Testis (tissue), 5 donors: Measurements from ENCODE around the gene TLK1. TPM values are rescaled to one million over a fixed set of nuclear protein-coding genes. Genes with fewer than 3 reads are reported as not detected.

Source experiments
- DNase-seq: peaks from one replicate; pipeline ENCODE4 v3.0.0-alpha.2; 2019
- H3K27ac ChIP-seq, 2 donors: fragments of 200-600 bp; sonication (generic); one replicate each; pipeline ENCODE4 v1.5.1; 2019
- H3K27me3 ChIP-seq: fragments of 200-600 bp; sonication (generic); one replicate; pipeline ENCODE4 v1.5.1; 2019
- H3K36me3 ChIP-seq: fragments of 200-600 bp; sonication (generic); one replicate; pipeline ENCODE4 v1.5.1; 2017; ENCODE audit warnings: low read depth; ENCODE audit errors: missing control alignments
- H3K4me1 ChIP-seq: fragments of 200-600 bp; sonication (generic); one replicate; pipeline ENCODE4 v1.5.1; 2019
- H3K4me3 ChIP-seq, 2 donors: fragments of 200-600 bp; sonication (generic); one replicate each; pipeline ENCODE4 v1.5.1; 2017 to 2019
- H3K9me3 ChIP-seq: fragments of 200-600 bp; sonication (generic); one replicate; pipeline ENCODE4 v1.5.1; 2017
- POLR2A ChIP-seq: fragments of 450-650 bp; IDR thresholded peaks from one replicate; pipeline ENCODE4 v1.6.1; 2017; ENCODE audit warnings: antibody characterized with exemption, mild to moderate bottlenecking, moderate library complexity
- WGBS, 2 donors: methylation state at CpG; one replicate each; pipeline ENCODE4 v1.1.5; 2018; 5-methylcytosine and 5-hydroxymethylcytosine counted together
- intact Hi-C: fragments of 100-400 bp; cut with DNase I; formaldehyde crosslinking; loops from one replicate; pipeline ENCODE4 v1.15.1; 2023; ENCODE audit warnings: low total_unique reads
- long read RNA-seq, 2 donors: transcript quantifications; one replicate each; lab custom pipeline, GENCODE V29; 2026
- polyA plus RNA-seq: library from polyadenylated mRNA; stranded (reverse); fragments of 350-450 nt; fragmentation: Illumina TruSeq; extraction: RNeasy Lipid Tissue Mini Kit (QIAGEN cat#74804); gene quantifications from one replicate; pipeline ENCODE4 v1.2.3, GENCODE V29; 2014; ENCODE audit warnings: low read depth, low replicate concordance; ENCODE audit not compliant: insufficient read depth
- total RNA-seq, 2 donors: library from RNA; depleted of rRNA; stranded (reverse); fragments of >200 nt; gene quantifications; one replicate each; pipeline ENCODE4 v1.2.3, GENCODE V29; 2016
- TF ChIP-seq, protein P1 (sequence below), 3 experiments: fragments of 450-650 bp in 2 of 3; fragments of 200-600 bp in 1 of 3; sonication (generic) in 1 of 3; IDR thresholded peaks; one replicate each; pipeline ENCODE4 v1.5.1; 2016 to 2019; ENCODE audit warnings: antibody characterized with exemption in 3 of 3, mild to moderate bottlenecking in 2 of 3, moderate library complexity in 1 of 3

Gene TLK1
- total RNA-seq (100 to 1,000 TPM; 110 to 112 TPM), polyA plus RNA-seq (36.8 TPM)
- long read RNA-seq, donor 1, full-length matches to known transcripts, result 8 of 8 reads
- long read RNA-seq, donor 1, partial matches to known transcripts, result 0 of 8 reads
- long read RNA-seq, donor 1, other reads (novel, unspliced or antisense), result 0 of 8 reads
- long read RNA-seq, donor 2, full-length matches to known transcripts, result 1 of 7 reads
- long read RNA-seq, donor 2, partial matches to known transcripts, result 6 of 7 reads
- long read RNA-seq, donor 2, other reads (novel, unspliced or antisense), result 0 of 7 reads

DNA sequence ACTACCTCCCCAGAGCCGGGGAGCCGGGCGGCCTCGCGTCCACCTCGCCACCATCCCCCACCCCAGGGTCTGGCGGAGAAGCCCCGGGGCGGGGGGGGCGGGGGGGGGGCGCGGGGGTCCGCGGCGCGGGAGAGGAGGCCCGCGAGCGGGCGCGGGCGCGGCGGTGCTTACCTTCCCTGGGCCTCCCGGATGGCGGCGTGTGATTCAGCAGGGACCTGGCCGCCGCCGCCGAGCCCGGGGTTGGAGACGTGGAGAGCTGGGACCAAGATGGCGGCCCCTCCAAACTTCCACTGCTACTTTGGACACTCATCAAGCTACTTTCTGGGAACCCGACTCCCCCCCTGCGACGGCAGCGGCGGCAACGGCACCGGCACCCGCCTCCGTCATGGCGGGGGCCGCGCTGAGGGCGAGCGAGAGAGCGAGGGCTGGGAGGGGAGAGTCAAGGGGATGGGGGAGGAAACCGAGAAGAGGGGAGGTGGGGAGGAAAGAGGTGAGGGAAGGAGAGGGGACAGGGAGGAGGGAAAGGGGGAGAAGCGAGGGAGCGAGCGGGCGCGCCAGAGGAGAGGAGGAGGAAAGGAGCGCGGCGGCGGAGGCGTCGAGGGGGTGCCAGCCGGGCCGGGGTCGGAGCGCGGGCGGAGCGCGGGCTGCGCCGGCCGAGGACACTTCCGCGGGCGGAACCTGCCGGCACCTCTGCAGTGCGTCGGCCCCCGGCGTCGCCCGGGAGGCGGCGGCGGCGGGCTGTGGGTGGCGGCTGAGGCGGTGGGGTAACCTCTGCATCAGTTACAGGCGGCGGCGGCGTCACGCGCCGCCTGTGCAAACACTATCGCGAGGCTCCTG lies at the start of gene TLK1:
TLK1 (minus strand) TSS at position 775 of the 837 bp plus-strand sequence; CDS start at position 310, 465 bp downstream.
- peak; percentile 72 for DNase-seq
- intact Hi-C loops, result no loop called here
- no peak for TF ChIP-seq POLR2A
- TF ChIP-seq, protein P1, sequence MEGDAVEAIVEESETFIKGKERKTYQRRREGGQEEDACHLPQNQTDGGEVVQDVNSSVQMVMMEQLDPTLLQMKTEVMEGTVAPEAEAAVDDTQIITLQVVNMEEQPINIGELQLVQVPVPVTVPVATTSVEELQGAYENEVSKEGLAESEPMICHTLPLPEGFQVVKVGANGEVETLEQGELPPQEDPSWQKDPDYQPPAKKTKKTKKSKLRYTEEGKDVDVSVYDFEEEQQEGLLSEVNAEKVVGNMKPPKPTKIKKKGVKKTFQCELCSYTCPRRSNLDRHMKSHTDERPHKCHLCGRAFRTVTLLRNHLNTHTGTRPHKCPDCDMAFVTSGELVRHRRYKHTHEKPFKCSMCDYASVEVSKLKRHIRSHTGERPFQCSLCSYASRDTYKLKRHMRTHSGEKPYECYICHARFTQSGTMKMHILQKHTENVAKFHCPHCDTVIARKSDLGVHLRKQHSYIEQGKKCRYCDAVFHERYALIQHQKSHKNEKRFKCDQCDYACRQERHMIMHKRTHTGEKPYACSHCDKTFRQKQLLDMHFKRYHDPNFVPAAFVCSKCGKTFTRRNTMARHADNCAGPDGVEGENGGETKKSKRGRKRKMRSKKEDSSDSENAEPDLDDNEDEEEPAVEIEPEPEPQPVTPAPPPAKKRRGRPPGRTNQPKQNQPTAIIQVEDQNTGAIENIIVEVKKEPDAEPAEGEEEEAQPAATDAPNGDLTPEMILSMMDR (IDR thresholded peaks at IDR 0.05), result no peak
- Histone ChIP-seq H3K36me3 (no peaks in the 10 kb centered on the region), H3K27me3 (no peaks in the 10 kb centered on the region), H3K27ac (peak within 1 kb of the TSS; percentile 95 to 99), H3K9me3 (no peaks in the 10 kb centered on the region), H3K4me3 (peak within 1 kb of the TSS; percentile 78 to 92), H3K4me1 (peaks cover 17% of the 10 kb centered on the region)
- WGBS, 2 donors, result 0% methylated on average over 33 to 40 of the region's 97 CpGs

DNA sequence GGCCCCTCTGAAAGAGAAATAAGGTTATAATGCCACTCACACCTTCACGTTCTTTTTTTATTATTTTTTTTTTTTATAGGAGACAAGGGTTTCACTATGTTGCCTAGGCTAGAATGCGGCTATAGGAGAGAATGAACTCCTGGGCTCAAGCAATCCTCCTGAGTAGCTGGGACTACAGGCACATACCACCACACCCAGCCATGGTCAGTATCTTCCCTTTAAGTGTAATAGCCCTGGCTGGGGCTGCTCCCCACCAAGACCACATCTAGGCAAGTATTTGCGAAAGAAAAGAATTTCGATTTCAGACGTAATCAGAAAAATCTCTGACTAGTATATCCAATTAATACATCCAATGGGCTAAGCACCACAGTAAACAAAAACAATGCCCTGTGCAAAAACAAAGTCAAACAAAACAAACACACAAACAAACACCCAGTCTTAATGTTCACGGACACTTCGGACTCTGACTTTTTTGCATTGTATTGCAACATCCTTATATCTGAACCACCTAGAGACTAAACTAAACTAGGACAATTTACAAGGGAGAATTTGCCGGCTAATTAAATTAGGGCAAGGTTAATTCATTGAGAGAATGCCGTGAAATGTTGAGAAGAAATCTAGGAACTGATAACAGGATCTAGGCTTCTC lies 49.6 kb upstream of the TLK1 start:
- DNase-seq, result no peak
- 79 to 85% methylated on average over 9 of the region's 9 CpGs for WGBS, 2 donors
- Histone ChIP-seq H3K9me3 (no peaks in the 10 kb centered on the region), H3K27me3 (no peaks in the 10 kb centered on the region), H3K27ac (no peak overlapping the region), H3K4me3 (no peak overlapping the region), H3K4me1 (no peaks in the 10 kb centered on the region), H3K36me3 (no peaks in the 10 kb centered on the region)
- intact Hi-C loops, result no loop called here
- TF ChIP-seq, protein P1 (IDR thresholded peaks at IDR 0.05), result no peak
- no peak for TF ChIP-seq POLR2A

DNA sequence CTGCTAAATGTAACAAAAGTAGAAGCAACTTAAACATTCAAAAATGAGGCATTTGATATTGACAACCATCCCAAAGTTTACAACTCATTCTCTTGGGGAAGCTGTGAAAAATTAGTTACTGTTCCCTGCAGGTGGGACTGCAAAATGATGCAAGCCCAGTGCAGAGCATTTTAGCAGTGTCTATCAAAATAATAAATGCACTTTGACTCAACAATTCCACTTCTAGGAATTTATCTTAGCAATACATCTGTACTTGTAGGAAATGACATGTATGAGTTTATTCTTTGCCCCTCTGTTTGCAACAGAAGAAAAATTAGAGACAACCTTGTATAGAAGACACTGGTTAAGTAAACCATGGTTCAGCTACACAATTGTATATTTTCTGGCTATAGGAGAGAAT lies 48.0 kb upstream of the TLK1 start:
- Histone ChIP-seq H3K4me3 (no peak overlapping the region), H3K27ac (no peak overlapping the region), H3K9me3 (no peaks in the 10 kb centered on the region), H3K27me3 (no peaks in the 10 kb centered on the region), H3K4me1 (no peaks in the 10 kb centered on the region), H3K36me3 (no peaks in the 10 kb centered on the region)
- TF ChIP-seq, protein P1 (IDR thresholded peaks at IDR 0.05), result no peak
- TF ChIP-seq POLR2A, result no peak
- no peak for DNase-seq
- intact Hi-C loops, result no loop called here

DNA sequence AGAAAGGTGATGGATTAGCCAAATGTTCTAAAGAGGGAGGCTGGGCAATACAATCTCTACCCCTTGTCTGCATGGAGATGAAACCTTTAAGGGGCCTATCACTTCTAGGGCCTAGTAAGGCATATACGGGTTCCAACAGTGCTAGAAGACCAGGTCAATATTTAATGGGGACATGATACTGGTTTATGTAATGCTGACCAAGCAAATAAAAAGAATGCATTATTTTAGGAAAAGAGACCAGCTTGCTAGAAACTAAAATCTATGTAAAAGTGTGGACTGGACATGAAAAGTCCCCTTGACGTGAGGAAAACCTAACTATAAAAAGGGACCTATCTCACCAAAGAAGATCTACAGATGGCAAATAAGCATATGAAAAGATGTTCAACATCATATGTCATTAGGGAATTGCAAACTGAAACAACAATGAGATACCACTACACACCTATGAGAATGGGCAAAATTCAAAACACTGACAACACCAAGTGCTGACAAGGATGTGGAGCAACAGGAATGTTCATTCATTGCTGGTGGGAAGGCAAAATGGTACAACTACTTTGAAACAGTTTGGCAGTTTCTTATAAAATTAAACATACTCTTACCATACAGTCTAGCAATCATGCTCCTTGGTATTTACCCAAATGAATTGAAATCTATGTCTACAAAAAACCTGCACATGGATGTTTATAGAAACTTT lies 45.9 kb upstream of the TLK1 start:
- no peaks in the 10 kb centered on the region for H3K27me3 ChIP-seq
- H3K4me1 ChIP-seq, result no peaks in the 10 kb centered on the region
- no peak for DNase-seq
- H3K4me3 ChIP-seq, result no peak overlapping the region
- no peak overlapping the region for H3K27ac ChIP-seq
- 93 to 95% methylated on average over 2 of the region's 2 CpGs for WGBS, 2 donors
- no peak for TF ChIP-seq POLR2A
- TF ChIP-seq, protein P1 (IDR thresholded peaks at IDR 0.05), result no peak
- H3K36me3 ChIP-seq, result no peaks in the 10 kb centered on the region
- intact Hi-C loops, result no loop called here
- H3K9me3 ChIP-seq, result no peaks in the 10 kb centered on the region
